GM21737 (cell line): Measurements from ENCODE around the gene CHRM5.

ENCODE experiments used
- ATAC-seq: cut with Tn5 transposase; IDR thresholded peaks from one replicate; pipeline ENCODE4 v1.9.1; 2021; ENCODE audit warnings: mild to moderate bottlenecking, moderate library complexity; ENCODE audit not compliant: unreplicated experiment

Gene CHRM5

GRCh38 chr15:33968224-33968623 is at the start of gene CHRM5:
Gene CHRM5 (plus strand): TSS chr15:33968497. CDS start chr15:34062718, 94,221 bp downstream.
- no peak for ATAC-seq

GRCh38 chr15:33923446-33923845 is 44.9 kb upstream of the CHRM5 start:
- ATAC-seq, result no peak

- no peak for ATAC-seq
These were observed 42.0 kb upstream of the CHRM5 start for GRCh38 chr15:33926260-33926659.

GRCh38 chr15:33932734-33933133 is 35.6 kb upstream of the CHRM5 start:
- ATAC-seq, result no peak

GRCh38 chr15:33934396-33934795 is 33.9 kb upstream of the CHRM5 start:
- no peak for ATAC-seq

GRCh38 chr15:33934921-33935320 is 33.4 kb upstream of the CHRM5 start:
- no peak for ATAC-seq

- ATAC-seq, result no peak
These were observed 26.8 kb upstream of the CHRM5 start for GRCh38 chr15:33941279-33942063.

GRCh38 chr15:33946152-33946551 is 22.1 kb upstream of the CHRM5 start:
- no peak for ATAC-seq

- no peak for ATAC-seq
These were observed 12.4 kb upstream of the CHRM5 start for GRCh38 chr15:33955945-33956344.

GRCh38 chr15:33956397-33956796 is 11.9 kb upstream of the CHRM5 start:
- ATAC-seq, result no peak

GRCh38 chr15:33959844-33960548 is 8.3 kb upstream of the CHRM5 start:
- no peak for ATAC-seq

- no peak for ATAC-seq
These were observed 7.8 kb upstream of the CHRM5 start for GRCh38 chr15:33960549-33960935.

GRCh38 chr15:33963831-33964664 is 4.2 kb upstream of the CHRM5 start:
- ATAC-seq, result no peak

- ATAC-seq, result no peak
These were observed 3.6 kb upstream of the CHRM5 start for GRCh38 chr15:33964665-33965040.

- ATAC-seq, result no peak
These were observed 524 bp downstream of the CHRM5 start for GRCh38 chr15:33968821-33969220.

- no peak for ATAC-seq
These were observed 3.5 kb downstream of the CHRM5 start for GRCh38 chr15:33971811-33972210.

GRCh38 chr15:33975022-33975565 is 6.8 kb downstream of the CHRM5 start:
- ATAC-seq, result no peak

- ATAC-seq, result no peak
These were observed 11.9 kb downstream of the CHRM5 start for GRCh38 chr15:33980159-33980558.

GRCh38 chr15:33982516-33982915 is 14.2 kb downstream of the CHRM5 start:
- ATAC-seq, result no peak

- ATAC-seq, result no peak
These were observed 17.0 kb downstream of the CHRM5 start for GRCh38 chr15:33985287-33985686.

GRCh38 chr15:33985751-33986150 is 17.5 kb downstream of the CHRM5 start:
- no peak for ATAC-seq
